OCI-LY7 (cell line): Measurements from ENCODE around the gene TMTC2. TPM values are rescaled to one million over a fixed set of nuclear protein-coding genes. Genes with fewer than 3 reads are reported as not detected.
A peak's percentile ranks its signal among the peaks of the same experiment; 100 is the strongest.

Experiments used
- BruUV-seq: library from RNA; stranded (reverse); fragments of 400-500 nt; replicated peaks from 2 replicates; lab custom pipeline; 2021; lab: Mats Ljungman, UMichigan
- CTCF ChIA-PET: fragments of 300-600 bp; sonication (Branson Sonifier 250); formaldehyde crosslinking; loops from one replicate; lab custom pipeline; 2022; ENCODE audit warnings: antibody characterized with exemption; ENCODE audit not compliant: unreplicated experiment; lab: Charles Lee
- POLR2A ChIA-PET: fragments of 300-600 bp; sonication (Branson Sonifier 250); formaldehyde crosslinking; loops from one replicate; lab custom pipeline; 2022; ENCODE audit warnings: antibody characterized with exemption; lab: Charles Lee
- DNase-seq: peaks from one replicate; pipeline ENCODE4 v3.0.0-alpha.2; 2015; ENCODE audit warnings: low spot score
- H2AFZ ChIP-seq: fragments of 200-600 bp; sonication (generic), shearing (Covaris generic); 2 replicates; pipeline ENCODE4 v1.6.1; 2014; ENCODE audit warnings: mild to moderate bottlenecking, antibody characterized with exemption, low read length, moderate library complexity
- H3K27ac ChIP-seq: fragments of 200-600 bp; sonication (generic); 2 replicates; pipeline ENCODE4 v1.5.1; 2014; ENCODE audit warnings: mixed run types, low read depth, mild to moderate bottlenecking, moderate library complexity, low read length, inconsistent platforms; ENCODE audit not compliant: poor library complexity, severe bottlenecking
- H3K36me3 ChIP-seq: fragments of 200-600 bp; sonication (generic); 2 replicates; pipeline ENCODE4 v1.6.1; 2014; ENCODE audit warnings: mild to moderate bottlenecking, antibody characterized with exemption, low read length, moderate library complexity, mixed read lengths; ENCODE audit not compliant: insufficient read depth
- H3K4me1 ChIP-seq: fragments of 200-600 bp; sonication (generic); 2 replicates; pipeline ENCODE4 v1.5.1; 2014; ENCODE audit warnings: mild to moderate bottlenecking, low read length; ENCODE audit not compliant: insufficient read depth, poor library complexity, severe bottlenecking
- H3K4me2 ChIP-seq: fragments of 200-600 bp; sonication (generic); 2 replicates; pipeline ENCODE4 v1.6.1; 2014; ENCODE audit warnings: mild to moderate bottlenecking, low read length
- H3K4me3 ChIP-seq: fragments of 200-600 bp; sonication (generic); 2 replicates; pipeline ENCODE4 v1.5.1; 2014; ENCODE audit warnings: mild to moderate bottlenecking, low read depth, low read length; ENCODE audit not compliant: poor library complexity, severe bottlenecking
- H3K79me2 ChIP-seq: fragments of 200-600 bp; sonication (generic); 2 replicates; pipeline ENCODE4 v1.6.1; 2016; ENCODE audit warnings: low read depth, mild to moderate bottlenecking, low read length, moderate library complexity, mixed read lengths; ENCODE audit not compliant: insufficient read depth
- H3K9me2 ChIP-seq: fragments of 200-600 bp; sonication (generic); 2 replicates; pipeline ENCODE4 v1.6.1; 2016; ENCODE audit warnings: mild to moderate bottlenecking, low read length, mixed read lengths; ENCODE audit not compliant: insufficient read depth
- H3K9me3 ChIP-seq: fragments of 200-600 bp; sonication (generic); 2 replicates; pipeline ENCODE4 v1.6.1; 2014; ENCODE audit warnings: mild to moderate bottlenecking, mixed run types, low read length, mixed read lengths
- H4K20me1 ChIP-seq: fragments of 200-600 bp; sonication (generic); 2 replicates; pipeline ENCODE4 v1.6.1; 2014; ENCODE audit warnings: mild to moderate bottlenecking, antibody characterized with exemption, low read length, moderate library complexity, mixed read lengths; ENCODE audit not compliant: insufficient read depth
- EZH2phosphoT487 ChIP-seq: fragments of 200-600 bp; sonication (generic); IDR thresholded peaks from 2 replicates; pipeline ENCODE4 v1.6.1; 2018; ENCODE audit warnings: low read depth, borderline replicate concordance, mild to moderate bottlenecking, mixed run types, antibody characterized with exemption, low read length, moderate library complexity, mixed read lengths
- intact Hi-C: fragments of 100-400 bp; cut with micrococcal nuclease; formaldehyde crosslinking; loops from one replicate; pipeline ENCODE4 v1.10.0; 2022; ENCODE audit not compliant: unreplicated experiment
- total RNA-seq, 2 experiments: library from RNA; depleted of rRNA in 1 of 2; stranded (reverse); fragments of >200 nt in 1 of 2; shearing (Covaris generic) in 1 of 2; gene quantifications; 2 replicates each; pipeline ENCODE4 v1.2.3, GENCODE V29; 2014 to 2022
- TF ChIP-seq, protein P1 (sequence below): fragments of 200-600 bp; sonication (generic); conservative IDR thresholded peaks from 2 replicates; pipeline ENCODE4 v1.5.1; 2014; ENCODE audit warnings: mild to moderate bottlenecking, antibody characterized with exemption, low read length, moderate library complexity, mixed read lengths

Gene TMTC2
- total RNA-seq, 2 experiments from 2014 or later, result 5.6 to 8.1 TPM

DNA sequence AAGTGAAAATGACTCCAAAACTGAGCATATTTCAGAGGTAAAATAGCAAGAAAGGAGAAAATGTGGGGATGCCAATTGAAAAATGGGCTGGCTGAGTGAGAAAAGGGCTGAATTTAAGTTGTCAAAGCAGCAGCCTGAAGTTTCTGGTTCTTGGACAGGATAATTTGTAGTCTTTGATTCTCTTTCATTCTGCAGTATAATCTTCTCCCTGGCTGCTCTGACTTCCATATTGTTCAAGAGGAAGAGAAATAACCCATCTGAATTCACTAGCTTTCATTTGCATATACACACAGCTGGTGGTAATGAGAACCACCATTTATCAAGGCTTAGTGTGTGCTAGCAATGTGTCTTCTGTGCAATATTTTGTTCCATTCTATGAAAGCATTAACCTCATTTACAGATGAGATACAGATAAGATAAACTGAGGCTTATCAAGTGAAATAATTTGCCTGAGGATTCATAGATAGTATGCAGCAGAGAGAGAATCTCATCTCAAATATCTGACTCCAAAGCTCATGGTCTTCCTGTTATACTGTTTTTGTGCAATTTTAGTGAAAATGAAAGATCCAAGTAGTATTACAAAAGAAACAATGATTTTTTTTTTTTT is 184.2 kb downstream of the TMTC2 start:
- Histone ChIP-seq H4K20me1 (no peaks in the 10 kb centered on the region), H3K79me2 (no peaks in the 10 kb centered on the region), H3K9me3 (no peaks in the 10 kb centered on the region), H3K27ac (no peak overlapping the region), H3K9me2 (no peaks in the 10 kb centered on the region), H3K4me2 (peak overlapping the region; percentile 36; the same call in 1 of the 2 replicates), H3K36me3 (no peaks in the 10 kb centered on the region), H3K4me1 (peaks cover 7% of the 10 kb centered on the region), H2AFZ (0 out of 2 replicates have a peak overlapping the region, but pooled peaks have one; percentile 15), H3K4me3 (no peak overlapping the region)
- TF ChIP-seq, protein P1, sequence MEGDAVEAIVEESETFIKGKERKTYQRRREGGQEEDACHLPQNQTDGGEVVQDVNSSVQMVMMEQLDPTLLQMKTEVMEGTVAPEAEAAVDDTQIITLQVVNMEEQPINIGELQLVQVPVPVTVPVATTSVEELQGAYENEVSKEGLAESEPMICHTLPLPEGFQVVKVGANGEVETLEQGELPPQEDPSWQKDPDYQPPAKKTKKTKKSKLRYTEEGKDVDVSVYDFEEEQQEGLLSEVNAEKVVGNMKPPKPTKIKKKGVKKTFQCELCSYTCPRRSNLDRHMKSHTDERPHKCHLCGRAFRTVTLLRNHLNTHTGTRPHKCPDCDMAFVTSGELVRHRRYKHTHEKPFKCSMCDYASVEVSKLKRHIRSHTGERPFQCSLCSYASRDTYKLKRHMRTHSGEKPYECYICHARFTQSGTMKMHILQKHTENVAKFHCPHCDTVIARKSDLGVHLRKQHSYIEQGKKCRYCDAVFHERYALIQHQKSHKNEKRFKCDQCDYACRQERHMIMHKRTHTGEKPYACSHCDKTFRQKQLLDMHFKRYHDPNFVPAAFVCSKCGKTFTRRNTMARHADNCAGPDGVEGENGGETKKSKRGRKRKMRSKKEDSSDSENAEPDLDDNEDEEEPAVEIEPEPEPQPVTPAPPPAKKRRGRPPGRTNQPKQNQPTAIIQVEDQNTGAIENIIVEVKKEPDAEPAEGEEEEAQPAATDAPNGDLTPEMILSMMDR, result no peak
- TF ChIP-seq EZH2phosphoT487, result no peak
- ChIA-PET POLR2A (no interaction called here), CTCF (interaction anchor here (0.6 kb wide), 1 partner anchor 185 kb away, joined by 3 read pairs; no protein-coding TSS in a partner anchor)
- DNase-seq, result no peak
- BruUV-seq, result no TSS peak
- intact Hi-C loops, result no loop called here

DNA sequence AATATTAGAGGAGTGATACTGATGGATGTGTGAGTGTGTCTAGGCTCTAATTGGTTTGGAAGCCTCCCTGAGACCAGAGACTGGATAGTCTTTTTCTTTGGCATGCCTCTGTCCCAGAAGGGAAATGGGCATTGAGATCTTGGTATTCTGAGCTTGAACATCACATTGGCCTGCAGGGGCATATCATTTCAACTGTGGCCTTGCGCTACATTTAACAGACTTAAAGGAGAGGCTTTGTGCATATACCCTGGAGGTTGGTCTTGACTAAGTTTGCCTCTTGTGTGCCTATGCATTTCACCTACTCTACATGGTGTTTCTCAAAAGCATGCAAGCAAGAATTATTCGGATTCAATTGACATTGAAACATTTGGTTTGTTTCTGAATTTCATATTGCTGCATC is 185.4 kb downstream of the TMTC2 start:
- no peaks in the 10 kb centered on the region for H3K9me2 ChIP-seq
- intact Hi-C loops, result no loop called here
- no peak overlapping the region for H3K4me2 ChIP-seq
- H3K4me3 ChIP-seq, result no peak overlapping the region
- H3K9me3 ChIP-seq, result no peaks in the 10 kb centered on the region
- H2AFZ ChIP-seq, result no peak overlapping the region
- peaks cover 7% of the 10 kb centered on the region for H3K4me1 ChIP-seq
- TF ChIP-seq EZH2phosphoT487, result no peak
- TF ChIP-seq, protein P1, result no peak
- no peaks in the 10 kb centered on the region for H3K36me3 ChIP-seq
- CTCF ChIA-PET, result no interaction called here
- POLR2A ChIA-PET, result no interaction called here
- H4K20me1 ChIP-seq, result no peaks in the 10 kb centered on the region
- H3K79me2 ChIP-seq, result no peaks in the 10 kb centered on the region
- no TSS peak for BruUV-seq
- no peak overlapping the region for H3K27ac ChIP-seq
- DNase-seq, result no peak

DNA sequence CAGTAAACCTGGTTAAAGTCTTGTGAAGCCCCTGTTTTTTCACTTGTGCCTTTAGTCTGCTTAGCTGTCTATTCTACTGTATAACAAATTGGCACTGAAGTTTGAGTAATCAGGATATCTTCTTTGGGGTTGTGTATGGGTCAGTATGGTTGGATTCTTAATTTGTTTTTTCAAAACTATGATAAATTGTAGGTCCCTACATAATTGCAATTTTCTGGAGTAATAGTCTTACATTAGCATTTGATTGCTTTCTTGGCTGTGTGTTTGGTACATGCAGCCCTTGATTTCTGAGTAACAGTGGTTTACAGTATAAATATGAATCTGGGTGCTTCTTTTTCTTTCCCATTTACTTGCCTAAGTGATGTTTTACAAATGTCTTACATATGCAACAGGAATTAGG is 186.6 kb downstream of the TMTC2 start:
- Histone ChIP-seq H3K79me2 (no peaks in the 10 kb centered on the region), H4K20me1 (no peaks in the 10 kb centered on the region), H3K9me2 (no peaks in the 10 kb centered on the region), H3K4me2 (no peak overlapping the region), H3K27ac (no peak overlapping the region), H3K36me3 (no peaks in the 10 kb centered on the region), H3K4me3 (no peak overlapping the region), H2AFZ (no peak overlapping the region), H3K9me3 (no peaks in the 10 kb centered on the region), H3K4me1 (peaks cover 7% of the 10 kb centered on the region)
- intact Hi-C loops, result no loop called here
- CTCF ChIA-PET, result no interaction called here
- DNase-seq, result no peak
- POLR2A ChIA-PET, result no interaction called here
- no TSS peak for BruUV-seq
- no peak for TF ChIP-seq EZH2phosphoT487
- TF ChIP-seq, protein P1, result no peak
